ENCODE results near the gene GCDH.
A peak's percentile ranks its signal among the peaks of the same experiment; 100 is the strongest.
"Not testable (repeated sequence)": the region's sequence is repeated elsewhere in the genome, so short reads cannot be mapped to it uniquely, and the experiment has no call there.

Gene GCDH

GRCh38 chr19:12896460-12896859 lies 5.5 kb downstream of the GCDH start:
- no peak for DNase-seq (ENCODE audit: extremely low read depth in 1 of 2, low read depth in 1 of 2)

- peak; percentile 44 to 55 for DNase-seq (ENCODE audit: extremely low read depth in 1 of 2, low read depth in 1 of 2)
These were observed 9.0 kb downstream of the GCDH start for GRCh38 chr19:12899891-12900518.

GRCh38 chr19:12907166-12907565 lies 16.2 kb downstream of the GCDH start:
- no peak for DNase-seq (ENCODE audit: extremely low read depth in 1 of 2, low read depth in 1 of 2)

GRCh38 chr19:12912571-12912970 lies 21.6 kb downstream of the GCDH start:
- DNase-seq (ENCODE audit: extremely low read depth in 1 of 2, low read depth in 1 of 2) = no peak

GRCh38 chr19:12913011-12913561 lies 22.1 kb downstream of the GCDH start:
- DNase-seq (ENCODE audit: extremely low read depth in 1 of 2, low read depth in 1 of 2) = no peak

- no peak for DNase-seq (ENCODE audit: extremely low read depth in 1 of 2, low read depth in 1 of 2)
These were observed 23.1 kb downstream of the GCDH start for GRCh38 chr19:12913851-12914690.

- DNase-seq (ENCODE audit: extremely low read depth in 1 of 2, low read depth in 1 of 2) = not testable (repeated sequence)
These were observed 24.9 kb downstream of the GCDH start for GRCh38 chr19:12915860-12916259.

- DNase-seq (ENCODE audit: extremely low read depth in 1 of 2, low read depth in 1 of 2) = no peak
These were observed 27.3 kb downstream of the GCDH start for GRCh38 chr19:12918253-12918652.

- DNase-seq (ENCODE audit: extremely low read depth in 1 of 2, low read depth in 1 of 2) = no peak
These were observed 30.1 kb downstream of the GCDH start for GRCh38 chr19:12921047-12921446.

GRCh38 chr19:12922959-12923358 lies 32.0 kb downstream of the GCDH start:
- DNase-seq (ENCODE audit: extremely low read depth in 1 of 2, low read depth in 1 of 2) = no peak

GRCh38 chr19:12924621-12925310 lies 33.8 kb downstream of the GCDH start:
- no peak for DNase-seq (ENCODE audit: extremely low read depth in 1 of 2, low read depth in 1 of 2)

GRCh38 chr19:12930002-12930645 lies 39.2 kb downstream of the GCDH start:
- no peak for DNase-seq (ENCODE audit: extremely low read depth in 1 of 2, low read depth in 1 of 2)

GRCh38 chr19:12932392-12933286 lies 41.7 kb downstream of the GCDH start:
- no peak for DNase-seq (ENCODE audit: extremely low read depth in 1 of 2, low read depth in 1 of 2)

GRCh38 chr19:12933287-12934072 lies 42.5 kb downstream of the GCDH start, which contains the start of gene FARSA:
FARSA (minus strand) TSS chr19:12933711; CDS start chr19:12933696, 15 bp downstream.
- peak; percentile 80 to 90 for DNase-seq (ENCODE audit: extremely low read depth in 1 of 2, low read depth in 1 of 2)

GRCh38 chr19:12935071-12935470 lies 44.1 kb downstream of the GCDH start:
- DNase-seq (ENCODE audit: extremely low read depth in 1 of 2, low read depth in 1 of 2) = no peak

GRCh38 chr19:12936582-12936981 lies 45.6 kb downstream of the GCDH start:
- no peak for DNase-seq (ENCODE audit: extremely low read depth in 1 of 2, low read depth in 1 of 2)

- no peak for DNase-seq (ENCODE audit: extremely low read depth in 1 of 2, low read depth in 1 of 2)
These were observed 46.4 kb downstream of the GCDH start for GRCh38 chr19:12937093-12937926.

All from stimulated activated CD8-positive, alpha-beta memory T cell treated with anti-CD3 and anti-CD28 coated beads, Interleukin-7, amount 100 ng/mL, for 48 hours (primary cell).